Smooth muscle cell of the brain vasculature (primary cell): ENCODE measurements around the gene USP46.
A peak's percentile ranks its signal among the peaks of the same experiment; 100 is the strongest.

Source experiments
- DNase-seq: peaks from one replicate; pipeline ENCODE4 v3.0.0-alpha.2; 2012; ENCODE audit warnings: low read depth, low spot score

The USP46 gene

DNA sequence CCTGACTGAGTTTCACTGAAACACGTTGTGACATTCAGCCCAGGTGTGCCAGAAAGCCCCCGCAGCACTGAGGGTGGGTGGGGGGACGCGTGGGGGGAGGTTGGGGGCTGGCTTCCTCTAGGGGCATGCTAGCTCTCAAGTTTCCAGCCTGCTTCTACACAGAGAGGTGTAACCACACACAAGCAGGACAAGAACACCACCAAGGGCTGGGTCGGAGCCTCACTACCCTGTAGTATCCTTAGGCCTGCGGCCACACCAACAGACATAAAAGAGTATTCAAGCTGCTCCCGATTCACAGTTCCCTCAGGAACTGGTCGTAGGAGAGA lies 1.8 kb downstream of the USP46 start:
- DNase-seq: no peak

DNA sequence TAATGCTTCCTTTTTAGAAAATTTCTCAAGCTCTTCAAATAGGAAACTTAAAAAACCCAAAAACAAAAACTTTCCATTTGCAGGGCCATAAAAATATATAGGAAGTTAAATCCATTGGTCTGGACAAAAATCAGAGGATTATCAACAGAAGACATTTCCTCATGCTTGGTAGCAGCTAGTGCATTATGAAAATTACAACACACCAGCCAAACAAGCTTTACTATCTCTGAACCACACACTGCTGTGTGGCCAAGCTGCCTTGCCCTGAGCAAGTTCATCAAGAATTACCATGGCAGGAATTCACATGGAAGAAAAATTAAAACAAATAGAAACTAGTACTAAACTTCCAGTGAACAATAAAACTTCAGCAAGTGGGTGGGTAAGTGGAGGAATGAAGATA lies 3.6 kb downstream of the USP46 start:
- no peak for DNase-seq

DNA sequence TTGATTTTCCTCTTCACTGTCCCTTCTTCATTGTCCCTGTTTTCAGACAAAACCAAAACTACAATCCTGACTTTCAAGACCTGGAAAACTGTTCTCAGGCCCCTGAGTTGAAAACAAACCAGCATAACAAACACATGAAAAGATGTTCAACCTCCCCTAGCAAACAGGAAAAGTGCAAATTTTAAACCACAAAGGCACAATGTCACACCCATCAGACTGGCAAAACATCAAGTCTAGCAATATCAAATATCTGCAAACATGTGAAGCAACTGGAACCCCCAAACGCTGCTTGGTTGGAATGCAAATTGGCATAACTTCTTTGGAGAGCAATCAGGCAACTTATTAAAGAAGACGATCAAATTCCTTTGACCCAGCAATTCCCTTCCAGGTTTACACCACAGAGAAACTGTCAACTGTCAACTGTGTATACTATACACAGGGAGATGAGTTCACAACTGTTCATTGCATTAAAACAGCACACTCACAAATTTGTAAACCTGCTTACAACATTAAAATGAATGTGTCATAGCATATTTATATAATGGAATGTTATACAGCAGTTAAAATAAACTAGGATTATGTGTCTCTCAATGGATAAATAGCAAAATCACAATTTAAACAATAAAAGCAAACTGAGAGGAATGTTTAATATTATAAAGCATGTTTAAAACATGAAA lies 7.0 kb downstream of the USP46 start:
- no peak for DNase-seq

DNA sequence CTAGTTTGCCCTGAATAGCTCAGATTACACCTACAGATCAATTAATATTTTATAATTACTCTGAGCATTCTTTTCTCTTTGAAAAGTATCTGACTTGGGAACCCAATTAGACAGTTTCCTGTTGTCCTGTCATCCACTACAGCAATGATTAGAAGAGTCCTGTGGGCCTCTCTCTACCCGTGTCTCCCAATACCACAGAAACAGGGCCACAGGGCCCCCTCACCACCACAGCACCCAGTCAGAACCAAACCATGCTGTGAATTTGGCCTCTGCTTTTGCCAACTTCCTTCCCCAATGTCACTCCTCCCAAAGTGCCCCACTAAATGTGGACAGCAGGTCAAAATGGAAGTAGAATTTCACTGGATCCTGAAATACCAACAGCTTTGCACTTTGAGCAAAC lies 10.3 kb downstream of the USP46 start:
- no peak for DNase-seq

GRCh38 chr4:52646741-52647140 lies 12.4 kb downstream of the USP46 start:
- DNase-seq: no peak

GRCh38 chr4:52646096-52646495 lies 13.0 kb downstream of the USP46 start:
- DNase-seq: no peak

- no peak for DNase-seq
These were observed 13.8 kb downstream of the USP46 start for GRCh38 chr4:52645300-52645699.

DNA sequence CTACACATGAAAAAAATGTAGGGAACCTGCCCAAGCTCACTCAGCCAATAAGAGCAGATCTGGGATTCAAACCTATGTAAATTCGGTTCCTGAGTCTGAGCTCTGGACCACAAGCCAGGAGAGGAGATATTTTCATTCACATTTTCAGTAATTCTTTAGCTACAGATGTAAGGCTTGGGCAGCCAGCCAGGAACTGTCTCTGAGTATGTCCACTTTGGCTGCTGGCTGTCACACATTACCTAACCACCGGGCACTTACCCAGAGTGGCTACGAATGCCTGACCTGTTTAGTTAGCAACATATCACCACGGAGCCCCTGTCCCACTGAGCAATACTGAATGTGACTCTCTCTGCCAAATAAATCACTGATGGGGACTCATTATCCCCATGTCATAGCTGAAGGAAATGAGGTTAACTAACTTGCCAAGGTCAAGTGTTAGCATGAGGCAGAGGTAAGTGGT lies 15.3 kb downstream of the USP46 start:
- no peak for DNase-seq

DNA sequence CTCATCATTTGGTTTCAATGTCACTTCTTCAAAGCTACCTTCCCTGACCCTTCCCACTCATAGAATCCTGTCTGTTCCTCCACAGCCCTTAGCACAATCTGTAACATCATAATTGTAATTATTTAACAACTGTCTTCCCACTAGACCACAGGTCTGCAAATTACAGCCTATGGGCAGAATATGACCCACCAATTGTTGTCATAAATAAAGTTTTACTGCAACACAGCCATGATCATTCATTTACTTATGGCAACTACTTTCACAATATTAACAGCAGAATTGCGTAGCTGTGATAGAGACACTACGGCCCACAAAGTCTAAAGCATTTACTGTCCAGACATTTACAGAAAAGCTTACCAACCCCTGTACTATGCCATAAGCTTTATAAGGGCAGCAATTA lies 15.9 kb downstream of the USP46 start:
- no peak for DNase-seq

DNA sequence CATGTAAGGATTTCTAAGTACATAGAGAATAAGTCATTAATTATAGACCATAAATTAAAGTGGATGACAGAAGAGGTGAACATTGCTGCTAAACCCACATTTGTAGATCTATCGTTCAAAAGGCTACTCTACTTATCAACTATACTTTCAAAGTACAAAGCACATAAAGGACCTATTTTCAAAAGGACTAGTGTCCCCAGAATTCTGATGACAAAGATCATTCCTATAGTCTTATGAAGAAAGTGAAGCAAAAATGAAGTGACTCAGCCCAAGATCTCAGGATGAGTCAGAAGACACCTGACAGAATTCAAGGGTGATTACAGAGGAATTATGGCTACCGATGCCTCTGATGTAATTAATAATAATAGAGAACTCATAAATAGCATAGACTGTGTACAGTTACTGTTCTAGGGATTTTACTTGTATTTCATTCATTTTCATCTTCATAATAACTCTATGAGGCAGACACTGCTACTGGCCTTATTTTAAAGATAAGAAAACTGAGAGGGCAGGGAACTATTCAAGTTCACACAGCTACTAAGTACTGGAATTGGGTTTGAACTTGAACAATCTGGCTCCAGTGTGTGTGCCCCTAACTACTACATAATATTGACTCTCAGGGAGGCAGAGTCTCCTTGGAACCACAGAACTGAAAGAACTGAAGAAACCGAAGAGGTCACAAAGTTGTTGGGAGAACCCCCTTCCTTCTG lies 17.1 kb downstream of the USP46 start:
- no peak for DNase-seq

DNA sequence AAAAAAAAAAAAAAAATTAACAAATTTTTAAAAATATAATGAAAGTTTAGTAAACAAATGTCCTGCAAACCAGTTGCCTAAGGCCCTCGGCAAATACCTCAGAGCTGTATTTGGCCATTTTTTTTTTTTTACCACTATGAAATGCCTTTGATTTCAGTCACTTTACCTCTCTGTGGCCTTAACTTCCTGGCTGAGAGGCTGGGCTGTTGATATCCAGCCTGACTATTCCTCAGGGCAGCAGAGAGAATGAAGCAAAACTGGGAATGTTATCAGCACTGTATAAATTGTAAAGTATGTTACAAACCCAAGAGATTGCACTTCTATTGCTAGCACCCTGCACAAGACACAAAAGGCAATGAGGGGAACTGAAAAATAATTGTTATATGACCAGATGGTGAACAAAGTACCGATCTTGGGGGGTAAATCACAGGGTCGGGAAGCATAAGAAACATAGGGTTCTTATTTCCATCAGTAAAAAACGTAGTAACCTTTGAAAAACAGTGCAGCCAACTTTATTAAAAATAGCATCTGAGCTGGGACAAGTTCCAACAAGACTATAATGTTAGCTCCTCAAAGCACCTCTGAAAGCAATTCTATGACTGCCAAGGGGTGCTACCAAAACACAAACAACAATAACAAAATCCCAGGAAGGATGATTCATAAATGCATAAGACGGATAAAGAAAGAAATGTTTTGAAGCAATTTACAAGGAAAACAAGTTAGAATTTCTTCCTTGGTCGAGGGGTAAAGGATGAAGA lies 18.1 kb downstream of the USP46 start:
- DNase-seq: peak; percentile 31

DNA sequence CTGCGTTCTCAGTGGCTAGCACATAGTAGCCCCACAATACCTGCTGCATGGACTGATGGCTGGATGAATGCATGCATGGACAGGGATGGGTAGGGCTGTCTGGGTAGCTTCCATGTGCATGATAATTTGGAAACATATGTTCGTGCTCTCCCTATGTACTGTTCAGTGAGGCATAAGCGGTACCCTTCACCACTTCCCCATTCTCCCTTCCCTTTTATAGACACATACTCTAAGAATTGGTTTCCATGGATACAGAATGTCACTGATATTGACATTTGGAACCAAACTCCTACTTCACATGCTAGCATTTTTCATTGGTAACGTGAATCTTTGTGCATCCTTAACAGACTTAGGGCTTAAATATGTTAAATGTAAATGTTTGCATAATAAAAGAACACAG lies 20.4 kb downstream of the USP46 start:
- DNase-seq: no peak

DNA sequence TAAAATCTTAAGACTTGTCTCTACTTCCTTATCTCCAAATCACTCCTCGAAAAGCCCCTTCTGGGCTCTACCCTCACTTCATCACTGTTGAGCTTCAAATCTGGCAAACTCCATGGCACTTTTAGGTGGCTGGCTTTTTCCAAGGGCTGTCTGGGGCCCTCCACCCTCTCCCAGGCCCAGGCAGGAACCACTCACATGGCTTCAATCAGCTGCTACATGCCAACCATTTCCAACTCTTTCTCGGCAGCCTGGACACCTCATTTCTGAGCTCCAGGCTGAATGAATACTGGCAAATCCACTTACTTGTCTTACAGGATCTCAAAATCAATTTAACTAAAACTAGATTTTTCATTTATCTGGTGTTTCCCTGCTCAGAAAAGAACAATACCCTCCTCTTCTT lies 22.0 kb downstream of the USP46 start:
- no peak for DNase-seq

DNA sequence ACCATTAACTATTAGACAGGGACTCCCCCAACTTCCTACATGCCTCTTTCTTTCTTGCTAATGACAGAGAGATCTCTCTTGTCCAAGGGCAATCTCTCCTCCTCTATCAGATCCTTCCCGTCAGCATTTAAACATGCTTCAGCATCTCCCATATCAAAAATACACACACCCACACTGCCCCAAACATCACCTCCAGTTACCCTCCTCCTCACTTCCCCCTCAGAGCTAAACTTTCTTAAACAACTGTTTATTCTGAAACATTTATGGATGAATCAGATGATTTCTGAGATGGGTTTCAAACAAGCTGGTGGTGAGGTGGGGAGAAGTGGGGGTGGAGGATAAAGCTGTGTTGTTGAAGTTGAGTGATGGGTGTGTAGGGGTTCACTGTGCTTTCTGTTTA lies 23.5 kb downstream of the USP46 start:
- no peak for DNase-seq

DNA sequence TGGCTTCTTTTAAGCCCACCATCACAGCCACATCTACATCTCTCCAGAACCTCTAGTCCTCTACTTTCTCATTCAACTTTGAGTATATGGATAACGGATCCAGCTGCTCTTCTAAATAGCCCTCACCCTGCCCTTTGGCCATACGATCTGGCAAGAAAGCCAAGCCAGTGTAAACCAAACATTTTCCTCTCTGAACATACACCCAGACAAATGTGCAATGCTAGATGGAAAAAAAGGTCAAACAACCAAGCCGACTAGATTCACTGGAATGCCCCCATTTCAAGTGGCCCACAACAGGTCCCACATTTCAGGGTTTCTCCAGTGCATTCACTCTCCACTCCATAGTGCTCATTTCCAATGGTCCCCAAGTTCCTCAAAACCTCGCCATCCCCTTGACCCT lies 24.0 kb downstream of the USP46 start:
- DNase-seq: no peak

DNA sequence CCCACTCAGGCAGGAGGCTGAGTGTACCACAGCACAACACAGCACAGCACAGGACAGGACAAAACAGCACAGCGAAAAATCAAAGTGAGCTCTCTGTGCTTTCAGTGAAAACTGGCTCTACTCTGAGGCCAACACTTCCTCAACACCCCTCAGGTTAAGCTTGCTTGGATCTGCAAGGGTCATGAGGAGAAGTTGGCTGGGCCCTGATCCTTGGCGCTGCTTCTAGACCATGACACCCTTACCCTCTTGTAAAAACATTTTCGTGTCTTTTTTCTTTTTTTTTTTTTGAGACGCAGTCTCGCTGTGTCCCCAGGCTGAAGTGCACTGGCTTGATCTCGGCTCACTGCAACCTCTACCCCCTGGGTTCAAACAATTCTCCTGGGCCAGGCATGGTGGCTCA lies 25.3 kb downstream of the USP46 start:
- no peak for DNase-seq

GRCh38 chr4:52628974-52629373 lies 30.1 kb downstream of the USP46 start:
- no peak for DNase-seq

GRCh38 chr4:52628543-52628942 lies 30.6 kb downstream of the USP46 start:
- DNase-seq: no peak

GRCh38 chr4:52627876-52628275 lies 31.2 kb downstream of the USP46 start:
- DNase-seq: no peak

DNA sequence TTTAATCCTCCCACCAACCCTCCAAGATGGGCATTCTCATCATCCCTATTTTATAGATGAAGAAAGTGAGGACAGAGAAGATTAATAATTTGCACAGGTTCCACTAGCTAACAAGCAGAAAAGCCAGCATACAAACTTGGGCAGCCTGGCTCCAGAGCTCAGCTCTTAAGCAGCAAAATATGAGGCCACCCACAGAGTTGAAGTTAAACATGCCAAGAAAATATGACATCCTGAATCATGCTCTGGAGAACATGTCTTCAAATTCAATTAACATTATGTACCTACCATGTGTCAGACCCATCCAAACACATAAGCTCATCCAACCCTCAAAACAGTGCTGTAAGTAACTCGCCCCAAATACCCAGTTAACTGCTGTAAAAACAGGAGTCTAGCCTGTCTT lies 33.9 kb downstream of the USP46 start:
- no peak for DNase-seq

DNA sequence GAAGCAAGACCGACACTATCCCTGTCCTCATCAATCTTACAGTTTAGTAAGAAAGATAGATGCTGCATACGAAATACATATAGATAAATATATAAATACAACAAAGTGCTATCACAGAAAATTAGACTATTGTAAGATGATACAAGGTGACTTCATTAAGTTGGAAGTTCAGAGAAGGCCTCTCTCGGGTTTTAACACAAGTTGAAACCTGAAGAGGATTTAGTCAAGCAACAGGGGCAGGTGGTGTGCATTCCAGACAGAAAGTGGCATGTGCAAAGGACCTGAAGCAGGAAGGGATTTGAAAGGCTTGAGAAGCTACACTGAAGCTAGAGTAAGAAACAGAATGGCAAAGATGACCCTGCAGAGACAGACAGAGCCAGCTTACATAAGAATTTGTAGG lies 36.5 kb downstream of the USP46 start:
- DNase-seq: no peak

DNA sequence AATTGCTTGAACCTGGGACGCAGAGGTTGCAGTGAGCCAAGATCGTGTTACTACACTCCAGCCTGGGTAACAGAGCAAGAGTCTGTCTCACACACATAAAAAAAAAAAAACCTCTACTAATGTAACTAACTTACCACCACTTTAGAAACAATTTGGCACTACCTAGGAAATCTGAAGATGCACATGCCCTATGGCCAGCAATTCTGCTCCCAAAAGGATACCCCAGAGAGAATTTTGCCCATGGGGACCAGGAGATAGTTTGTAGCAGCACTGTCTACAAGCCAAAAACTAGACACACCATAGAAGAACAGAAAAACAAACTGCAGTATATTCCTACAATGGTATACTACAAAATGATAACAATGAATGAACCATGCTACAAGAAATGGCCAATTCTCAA lies 37.5 kb downstream of the USP46 start:
- DNase-seq: no peak

DNA sequence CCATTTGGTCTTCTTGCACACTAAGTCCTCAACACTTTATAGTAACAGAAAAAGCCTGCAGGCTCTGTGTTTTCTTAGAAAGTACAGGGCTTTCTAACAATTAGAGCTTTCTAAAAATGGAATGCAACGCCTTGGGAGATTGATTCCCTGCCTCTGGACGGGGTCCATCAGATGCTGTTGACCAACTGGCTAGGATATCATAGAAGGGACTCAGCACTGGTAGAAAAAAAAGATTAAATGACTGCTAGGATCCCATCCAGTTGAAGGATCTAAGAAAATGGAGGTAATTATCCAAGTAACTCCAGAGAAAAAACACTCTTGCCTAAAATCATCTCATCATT lies 39.5 kb downstream of the USP46 start:
- no peak for DNase-seq
